DMS114 treated with DMSO at 0.1 percent for 48 hours (cell line): ENCODE measurements around the gene AREG.

ENCODE experiments used
- DNase-seq: peaks from one replicate; lab custom pipeline; 2025; ENCODE audit not compliant: unreplicated experiment; lab: John Stamatoyannopoulos, UW

Gene AREG

GRCh38 chr4:74504212-74504611, 59.3 kb downstream of the AREG start:
- no peak for DNase-seq
